GM23338 (cell line): ENCODE results near the gene LRBA. TPM values are rescaled to one million over a fixed set of nuclear protein-coding genes. Genes with fewer than 3 reads are reported as not detected.

ENCODE experiments used
- ATAC-seq: fragments of 200-7000 bp; cut with Tn5 transposase; 3 replicates; pipeline ENCODE4 v1.9.1; 2020
- DNase-seq: peaks from one replicate; pipeline ENCODE4 v3.0.0-alpha.2; 2015; ENCODE audit warnings: low spot score
- H2AFZ ChIP-seq: fragments of 200-600 bp; sonication (generic); 2 replicates; pipeline ENCODE4 v1.8.0; 2016; ENCODE audit warnings: antibody characterized with exemption, mild to moderate bottlenecking, moderate library complexity
- H3F3A ChIP-seq: fragments of 200-600 bp; sonication (generic); replicated peaks from 2 replicates; pipeline ENCODE4 v1.8.0; 2017; ENCODE audit warnings: antibody characterized with exemption, mixed run types, low read depth
- H3K27ac ChIP-seq: fragments of 200-600 bp; sonication (generic); 2 replicates; pipeline ENCODE4 v1.6.1; 2016; ENCODE audit warnings: low read depth
- H3K27me3 ChIP-seq: fragments of 200-600 bp; sonication (generic); 2 replicates; pipeline ENCODE4 v1.8.0; 2016; ENCODE audit warnings: mild to moderate bottlenecking, mixed run types, moderate library complexity; ENCODE audit not compliant: insufficient read depth
- H3K36me3 ChIP-seq: fragments of 200-600 bp; sonication (generic); 2 replicates; pipeline ENCODE4 v1.8.0; 2016; ENCODE audit warnings: mild to moderate bottlenecking; ENCODE audit not compliant: insufficient read depth
- H3K4me1 ChIP-seq: fragments of 200-600 bp; sonication (generic); 2 replicates; pipeline ENCODE4 v1.8.0; 2016; ENCODE audit warnings: mild to moderate bottlenecking, moderate library complexity; ENCODE audit not compliant: insufficient read depth
- H3K4me2 ChIP-seq: fragments of 200-600 bp; sonication (generic); 2 replicates; pipeline ENCODE4 v1.7.1; 2017; ENCODE audit warnings: mixed run types
- H3K4me3 ChIP-seq: fragments of 200-600 bp; sonication (generic); 2 replicates; pipeline ENCODE4 v1.6.1; 2016; ENCODE audit warnings: mixed run types
- H3K79me2 ChIP-seq: fragments of 200-600 bp; sonication (generic); replicated peaks from 2 replicates; pipeline ENCODE4 v1.8.0; 2017; ENCODE audit warnings: mild to moderate bottlenecking; ENCODE audit not compliant: insufficient read depth
- H3K9me2 ChIP-seq: fragments of 200-600 bp; sonication (generic); 2 replicates; pipeline ENCODE4 v1.8.0; 2017; ENCODE audit not compliant: insufficient read depth
- H4K20me1 ChIP-seq: fragments of 200-600 bp; sonication (generic); replicated peaks from 2 replicates; pipeline ENCODE4 v1.8.0; 2017; ENCODE audit warnings: mild to moderate bottlenecking; ENCODE audit not compliant: insufficient read depth
- H3K27ac Mint-ChIP-seq: 2 replicates; pipeline ENCODE4 v1.8.0; 2020; ENCODE audit warnings: inconsistent platforms, mild to moderate bottlenecking, moderate library complexity, mixed read lengths
- H3K27me3 Mint-ChIP-seq: 3 replicates; pipeline ENCODE4 v1.8.0; 2022; ENCODE audit warnings: low read depth, mild to moderate bottlenecking, moderate library complexity, mixed read lengths, inconsistent platforms; ENCODE audit not compliant: insufficient read depth, poor library complexity
- H3K36me3 Mint-ChIP-seq: 3 replicates; pipeline ENCODE4 v1.8.0; 2021; ENCODE audit warnings: low read depth, mild to moderate bottlenecking, inconsistent platforms, moderate library complexity, mixed read lengths
- H3K4me1 Mint-ChIP-seq: 3 replicates; pipeline ENCODE4 v1.8.0; 2020; ENCODE audit warnings: mild to moderate bottlenecking, inconsistent platforms, mixed read lengths
- H3K4me3 Mint-ChIP-seq: 3 replicates; pipeline ENCODE4 v1.8.0; 2021; ENCODE audit warnings: moderate library complexity, mild to moderate bottlenecking, inconsistent platforms, mixed read lengths
- H3K9me3 Mint-ChIP-seq: 3 replicates; pipeline ENCODE4 v1.8.0; 2020; ENCODE audit warnings: moderate library complexity, mild to moderate bottlenecking, inconsistent platforms, mixed read lengths
- CREB1 ChIP-seq: fragments of 250-450 bp; sonication (Bioruptor Pico); IDR thresholded peaks from 2 replicates; pipeline ENCODE4 v1.5.0; 2020; ENCODE audit warnings: low read depth, mild to moderate bottlenecking, moderate library complexity
- EZH2 ChIP-seq: fragments of 200-600 bp; sonication (generic); IDR thresholded peaks from one replicate; pipeline ENCODE4 v1.8.0; 2017; ENCODE audit warnings: antibody characterized with exemption, mild to moderate bottlenecking, low read depth; ENCODE audit not compliant: unreplicated experiment
- EZH2phosphoT487 ChIP-seq: fragments of 200-600 bp; sonication (generic); IDR thresholded peaks from one replicate; pipeline ENCODE4 v1.8.1; 2018; ENCODE audit warnings: antibody characterized with exemption; ENCODE audit not compliant: unreplicated experiment
- JUNB ChIP-seq: IDR thresholded peaks from one replicate; pipeline ENCODE4 v1.6.1; 2016; ENCODE audit warnings: antibody characterized with exemption; ENCODE audit not compliant: unreplicated experiment
- NANOG ChIP-seq: IDR thresholded peaks from 2 replicates; pipeline ENCODE4 v1.6.1; 2016; ENCODE audit warnings: antibody characterized with exemption, borderline replicate concordance
- POLR2AphosphoS5 ChIP-seq: IDR thresholded peaks from 2 replicates; pipeline ENCODE4 v1.6.1; 2016; ENCODE audit warnings: antibody characterized with exemption, low read depth
- STAT1 ChIP-seq: IDR thresholded peaks from one replicate; pipeline ENCODE4 v1.6.1; 2016; ENCODE audit warnings: antibody characterized with exemption; ENCODE audit not compliant: unreplicated experiment
- ZNF114 ChIP-seq: fragments of 250-450 bp; sonication (Bioruptor Pico); IDR thresholded peaks from 2 replicates; pipeline ENCODE4 v1.5.0; 2020; ENCODE audit warnings: mild to moderate bottlenecking, moderate library complexity
- ZNF331 ChIP-seq: fragments of 250-450 bp; sonication (Bioruptor Pico); IDR thresholded peaks from 2 replicates; pipeline ENCODE4 v1.5.0; 2020; ENCODE audit warnings: low read depth, mild to moderate bottlenecking, moderate library complexity
- polyA plus RNA-seq: library from polyadenylated mRNA; unstranded; fragments of >200 nt; fragmentation: Nextera tagmentation; extraction: Ambion mirVana; gene quantifications from 2 replicates; pipeline ENCODE4 v1.2.1, GENCODE V29; 2016
- total RNA-seq: library from RNA; depleted of rRNA; stranded (reverse); fragments of >200 nt; shearing (Covaris generic); gene quantifications from 2 replicates; pipeline ENCODE4 v1.2.3, GENCODE V29; 2014
- TF ChIP-seq, protein P1 (sequence below): fragments of 250-450 bp; sonication (Bioruptor Pico); IDR thresholded peaks from 2 replicates; pipeline ENCODE4 v1.5.0; 2020; ENCODE audit warnings: mild to moderate bottlenecking, moderate library complexity
- TF ChIP-seq, protein P2 (sequence below): IDR thresholded peaks from one replicate; pipeline ENCODE4 v1.6.1; 2018; ENCODE audit warnings: antibody characterized with exemption; ENCODE audit not compliant: unreplicated experiment
- TF ChIP-seq, protein P3 (sequence below), 2 experiments: fragments of 200-600 bp in 1 of 2; sonication (generic) in 1 of 2; conservative IDR thresholded peaks; 2 replicates each; pipeline versions ENCODE4 v1.5.1 to v1.6.1; 2016 to 2017; ENCODE audit warnings: antibody characterized with exemption in 2 of 2, low read depth in 2 of 2, mild to moderate bottlenecking in 2 of 2, moderate library complexity in 1 of 2
- TF ChIP-seq, protein P4 (sequence below): IDR thresholded peaks from 2 replicates; pipeline ENCODE4 v1.6.1; 2016; ENCODE audit warnings: antibody characterized with exemption

LRBA gene
- total and polyA plus RNA-seq, 2 experiments from 2014 or later, result 23.3 to 126 TPM

GRCh38 chr4:150582873-150583286 is 432.2 kb downstream of the LRBA start:
- Mint-ChIP-seq H3K27ac (no peak overlapping the region), H3K9me3 (no peaks in the 10 kb centered on the region), H3K27me3 (peaks cover 66% of the 10 kb centered on the region), H3K4me1 (peaks cover 52% of the 10 kb centered on the region), H3K4me3 (peak overlapping the region; percentile 87), H3K36me3 (no peaks in the 10 kb centered on the region)
- Histone ChIP-seq H4K20me1 (peaks cover 24% of the 10 kb centered on the region), H3K36me3 (no peaks in the 10 kb centered on the region), H3F3A (no peaks in the 10 kb centered on the region), H3K4me3 (peak overlapping the region; percentile 65), H3K27me3 (peaks cover 90% of the 10 kb centered on the region), H3K27ac (no peak overlapping the region), H3K4me2 (peak overlapping the region; percentile 92), H2AFZ (no peak overlapping the region), H3K9me2 (no peaks in the 10 kb centered on the region), H3K79me2 (no peaks in the 10 kb centered on the region), H3K4me1 (peaks cover 46% of the 10 kb centered on the region)
- TF ChIP-seq EZH2phosphoT487 (no peak), JUNB (no peak), ZNF114 (CRISPR knock-in tag) (no peak), STAT1 (no peak), CREB1 (CRISPR knock-in tag) (no peak), EZH2 (no peak), POLR2AphosphoS5 (no peak), NANOG (no peak), ZNF331 (CRISPR knock-in tag) (no peak)
- TF ChIP-seq, protein P1, sequence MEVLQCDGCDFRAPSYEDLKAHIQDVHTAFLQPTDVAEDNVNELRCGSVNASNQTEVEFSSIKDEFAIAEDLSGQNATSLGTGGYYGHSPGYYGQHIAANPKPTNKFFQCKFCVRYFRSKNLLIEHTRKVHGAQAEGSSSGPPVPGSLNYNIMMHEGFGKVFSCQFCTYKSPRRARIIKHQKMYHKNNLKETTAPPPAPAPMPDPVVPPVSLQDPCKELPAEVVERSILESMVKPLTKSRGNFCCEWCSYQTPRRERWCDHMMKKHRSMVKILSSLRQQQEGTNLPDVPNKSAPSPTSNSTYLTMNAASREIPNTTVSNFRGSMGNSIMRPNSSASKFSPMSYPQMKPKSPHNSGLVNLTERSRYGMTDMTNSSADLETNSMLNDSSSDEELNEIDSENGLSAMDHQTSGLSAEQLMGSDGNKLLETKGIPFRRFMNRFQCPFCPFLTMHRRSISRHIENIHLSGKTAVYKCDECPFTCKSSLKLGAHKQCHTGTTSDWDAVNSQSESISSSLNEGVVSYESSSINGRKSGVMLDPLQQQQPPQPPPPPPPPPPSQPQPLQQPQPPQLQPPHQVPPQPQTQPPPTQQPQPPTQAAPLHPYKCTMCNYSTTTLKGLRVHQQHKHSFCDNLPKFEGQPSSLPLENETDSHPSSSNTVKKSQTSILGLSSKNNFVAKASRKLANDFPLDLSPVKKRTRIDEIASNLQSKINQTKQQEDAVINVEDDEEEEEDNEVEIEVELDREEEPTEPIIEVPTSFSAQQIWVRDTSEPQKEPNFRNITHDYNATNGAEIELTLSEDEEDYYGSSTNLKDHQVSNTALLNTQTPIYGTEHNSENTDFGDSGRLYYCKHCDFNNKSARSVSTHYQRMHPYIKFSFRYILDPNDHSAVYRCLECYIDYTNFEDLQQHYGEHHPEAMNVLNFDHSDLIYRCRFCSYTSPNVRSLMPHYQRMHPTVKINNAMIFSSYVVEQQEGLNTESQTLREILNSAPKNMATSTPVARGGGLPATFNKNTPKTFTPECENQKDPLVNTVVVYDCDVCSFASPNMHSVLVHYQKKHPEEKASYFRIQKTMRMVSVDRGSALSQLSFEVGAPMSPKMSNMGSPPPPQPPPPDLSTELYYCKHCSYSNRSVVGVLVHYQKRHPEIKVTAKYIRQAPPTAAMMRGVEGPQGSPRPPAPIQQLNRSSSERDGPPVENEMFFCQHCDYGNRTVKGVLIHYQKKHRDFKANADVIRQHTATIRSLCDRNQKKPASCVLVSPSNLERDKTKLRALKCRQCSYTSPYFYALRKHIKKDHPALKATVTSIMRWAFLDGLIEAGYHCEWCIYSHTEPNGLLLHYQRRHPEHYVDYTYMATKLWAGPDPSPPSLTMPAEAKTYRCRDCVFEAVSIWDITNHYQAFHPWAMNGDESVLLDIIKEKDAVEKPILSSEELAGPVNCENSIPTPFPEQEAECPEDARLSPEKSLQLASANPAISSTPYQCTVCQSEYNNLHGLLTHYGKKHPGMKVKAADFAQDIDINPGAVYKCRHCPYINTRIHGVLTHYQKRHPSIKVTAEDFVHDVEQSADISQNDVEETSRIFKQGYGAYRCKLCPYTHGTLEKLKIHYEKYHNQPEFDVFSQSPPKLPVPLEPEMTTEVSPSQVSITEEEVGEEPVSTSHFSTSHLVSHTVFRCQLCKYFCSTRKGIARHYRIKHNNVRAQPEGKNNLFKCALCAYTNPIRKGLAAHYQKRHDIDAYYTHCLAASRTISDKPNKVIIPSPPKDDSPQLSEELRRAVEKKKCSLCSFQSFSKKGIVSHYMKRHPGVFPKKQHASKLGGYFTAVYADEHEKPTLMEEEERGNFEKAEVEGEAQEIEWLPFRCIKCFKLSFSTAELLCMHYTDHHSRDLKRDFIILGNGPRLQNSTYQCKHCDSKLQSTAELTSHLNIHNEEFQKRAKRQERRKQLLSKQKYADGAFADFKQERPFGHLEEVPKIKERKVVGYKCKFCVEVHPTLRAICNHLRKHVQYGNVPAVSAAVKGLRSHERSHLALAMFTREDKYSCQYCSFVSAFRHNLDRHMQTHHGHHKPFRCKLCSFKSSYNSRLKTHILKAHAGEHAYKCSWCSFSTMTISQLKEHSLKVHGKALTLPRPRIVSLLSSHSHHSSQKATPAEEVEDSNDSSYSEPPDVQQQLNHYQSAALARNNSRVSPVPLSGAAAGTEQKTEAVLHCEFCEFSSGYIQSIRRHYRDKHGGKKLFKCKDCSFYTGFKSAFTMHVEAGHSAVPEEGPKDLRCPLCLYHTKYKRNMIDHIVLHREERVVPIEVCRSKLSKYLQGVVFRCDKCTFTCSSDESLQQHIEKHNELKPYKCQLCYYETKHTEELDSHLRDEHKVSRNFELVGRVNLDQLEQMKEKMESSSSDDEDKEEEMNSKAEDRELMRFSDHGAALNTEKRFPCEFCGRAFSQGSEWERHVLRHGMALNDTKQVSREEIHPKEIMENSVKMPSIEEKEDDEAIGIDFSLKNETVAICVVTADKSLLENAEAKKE (CRISPR knock-in tag), result no peak
- TF ChIP-seq, protein P2, sequence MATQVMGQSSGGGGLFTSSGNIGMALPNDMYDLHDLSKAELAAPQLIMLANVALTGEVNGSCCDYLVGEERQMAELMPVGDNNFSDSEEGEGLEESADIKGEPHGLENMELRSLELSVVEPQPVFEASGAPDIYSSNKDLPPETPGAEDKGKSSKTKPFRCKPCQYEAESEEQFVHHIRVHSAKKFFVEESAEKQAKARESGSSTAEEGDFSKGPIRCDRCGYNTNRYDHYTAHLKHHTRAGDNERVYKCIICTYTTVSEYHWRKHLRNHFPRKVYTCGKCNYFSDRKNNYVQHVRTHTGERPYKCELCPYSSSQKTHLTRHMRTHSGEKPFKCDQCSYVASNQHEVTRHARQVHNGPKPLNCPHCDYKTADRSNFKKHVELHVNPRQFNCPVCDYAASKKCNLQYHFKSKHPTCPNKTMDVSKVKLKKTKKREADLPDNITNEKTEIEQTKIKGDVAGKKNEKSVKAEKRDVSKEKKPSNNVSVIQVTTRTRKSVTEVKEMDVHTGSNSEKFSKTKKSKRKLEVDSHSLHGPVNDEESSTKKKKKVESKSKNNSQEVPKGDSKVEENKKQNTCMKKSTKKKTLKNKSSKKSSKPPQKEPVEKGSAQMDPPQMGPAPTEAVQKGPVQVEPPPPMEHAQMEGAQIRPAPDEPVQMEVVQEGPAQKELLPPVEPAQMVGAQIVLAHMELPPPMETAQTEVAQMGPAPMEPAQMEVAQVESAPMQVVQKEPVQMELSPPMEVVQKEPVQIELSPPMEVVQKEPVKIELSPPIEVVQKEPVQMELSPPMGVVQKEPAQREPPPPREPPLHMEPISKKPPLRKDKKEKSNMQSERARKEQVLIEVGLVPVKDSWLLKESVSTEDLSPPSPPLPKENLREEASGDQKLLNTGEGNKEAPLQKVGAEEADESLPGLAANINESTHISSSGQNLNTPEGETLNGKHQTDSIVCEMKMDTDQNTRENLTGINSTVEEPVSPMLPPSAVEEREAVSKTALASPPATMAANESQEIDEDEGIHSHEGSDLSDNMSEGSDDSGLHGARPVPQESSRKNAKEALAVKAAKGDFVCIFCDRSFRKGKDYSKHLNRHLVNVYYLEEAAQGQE, result no peak
- TF ChIP-seq, protein P3, sequence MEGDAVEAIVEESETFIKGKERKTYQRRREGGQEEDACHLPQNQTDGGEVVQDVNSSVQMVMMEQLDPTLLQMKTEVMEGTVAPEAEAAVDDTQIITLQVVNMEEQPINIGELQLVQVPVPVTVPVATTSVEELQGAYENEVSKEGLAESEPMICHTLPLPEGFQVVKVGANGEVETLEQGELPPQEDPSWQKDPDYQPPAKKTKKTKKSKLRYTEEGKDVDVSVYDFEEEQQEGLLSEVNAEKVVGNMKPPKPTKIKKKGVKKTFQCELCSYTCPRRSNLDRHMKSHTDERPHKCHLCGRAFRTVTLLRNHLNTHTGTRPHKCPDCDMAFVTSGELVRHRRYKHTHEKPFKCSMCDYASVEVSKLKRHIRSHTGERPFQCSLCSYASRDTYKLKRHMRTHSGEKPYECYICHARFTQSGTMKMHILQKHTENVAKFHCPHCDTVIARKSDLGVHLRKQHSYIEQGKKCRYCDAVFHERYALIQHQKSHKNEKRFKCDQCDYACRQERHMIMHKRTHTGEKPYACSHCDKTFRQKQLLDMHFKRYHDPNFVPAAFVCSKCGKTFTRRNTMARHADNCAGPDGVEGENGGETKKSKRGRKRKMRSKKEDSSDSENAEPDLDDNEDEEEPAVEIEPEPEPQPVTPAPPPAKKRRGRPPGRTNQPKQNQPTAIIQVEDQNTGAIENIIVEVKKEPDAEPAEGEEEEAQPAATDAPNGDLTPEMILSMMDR (conservative IDR thresholded peaks at IDR 0.05; ENCODE audit: low read depth in 2 of 2), result no peak
- TF ChIP-seq, protein P4, sequence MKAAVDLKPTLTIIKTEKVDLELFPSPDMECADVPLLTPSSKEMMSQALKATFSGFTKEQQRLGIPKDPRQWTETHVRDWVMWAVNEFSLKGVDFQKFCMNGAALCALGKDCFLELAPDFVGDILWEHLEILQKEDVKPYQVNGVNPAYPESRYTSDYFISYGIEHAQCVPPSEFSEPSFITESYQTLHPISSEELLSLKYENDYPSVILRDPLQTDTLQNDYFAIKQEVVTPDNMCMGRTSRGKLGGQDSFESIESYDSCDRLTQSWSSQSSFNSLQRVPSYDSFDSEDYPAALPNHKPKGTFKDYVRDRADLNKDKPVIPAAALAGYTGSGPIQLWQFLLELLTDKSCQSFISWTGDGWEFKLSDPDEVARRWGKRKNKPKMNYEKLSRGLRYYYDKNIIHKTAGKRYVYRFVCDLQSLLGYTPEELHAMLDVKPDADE, result no peak
- DNase-seq (peak; percentile 69), ATAC-seq (peak; percentile 43)
